ENCODE data around the gene POU2AF1.

DNA sequence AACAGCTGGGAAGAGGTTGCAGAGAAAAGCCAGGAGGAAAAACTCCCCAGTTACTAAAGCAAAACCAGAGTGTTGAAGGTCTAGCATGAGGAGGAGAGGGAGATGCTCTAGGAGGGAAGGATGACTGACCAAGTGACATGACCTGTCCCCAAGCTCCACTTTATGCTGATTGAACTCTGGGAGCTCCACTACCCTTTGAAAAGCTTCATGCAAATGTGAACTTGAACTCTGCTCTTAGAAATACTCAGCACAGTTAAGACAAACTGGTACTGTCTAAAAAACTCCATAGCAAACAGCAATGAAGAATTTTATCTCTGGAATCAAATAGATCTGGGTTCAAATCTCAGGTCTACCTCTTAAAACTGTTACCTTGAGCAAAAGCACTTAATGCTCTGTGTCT, 14.5 kb upstream of the POU2AF1 start:
- TF ChIP-seq, protein P1, sequence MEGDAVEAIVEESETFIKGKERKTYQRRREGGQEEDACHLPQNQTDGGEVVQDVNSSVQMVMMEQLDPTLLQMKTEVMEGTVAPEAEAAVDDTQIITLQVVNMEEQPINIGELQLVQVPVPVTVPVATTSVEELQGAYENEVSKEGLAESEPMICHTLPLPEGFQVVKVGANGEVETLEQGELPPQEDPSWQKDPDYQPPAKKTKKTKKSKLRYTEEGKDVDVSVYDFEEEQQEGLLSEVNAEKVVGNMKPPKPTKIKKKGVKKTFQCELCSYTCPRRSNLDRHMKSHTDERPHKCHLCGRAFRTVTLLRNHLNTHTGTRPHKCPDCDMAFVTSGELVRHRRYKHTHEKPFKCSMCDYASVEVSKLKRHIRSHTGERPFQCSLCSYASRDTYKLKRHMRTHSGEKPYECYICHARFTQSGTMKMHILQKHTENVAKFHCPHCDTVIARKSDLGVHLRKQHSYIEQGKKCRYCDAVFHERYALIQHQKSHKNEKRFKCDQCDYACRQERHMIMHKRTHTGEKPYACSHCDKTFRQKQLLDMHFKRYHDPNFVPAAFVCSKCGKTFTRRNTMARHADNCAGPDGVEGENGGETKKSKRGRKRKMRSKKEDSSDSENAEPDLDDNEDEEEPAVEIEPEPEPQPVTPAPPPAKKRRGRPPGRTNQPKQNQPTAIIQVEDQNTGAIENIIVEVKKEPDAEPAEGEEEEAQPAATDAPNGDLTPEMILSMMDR (IDR thresholded peaks at IDR 0.05) = no peak
- no peak for TF ChIP-seq POLR2A (IDR thresholded peaks at IDR 0.05)
